Activated T-cell treated with anti-CD3 and anti-CD28 coated beads, Interleukin-2, amount 50 U/mL, for 72 hours (primary cell): ENCODE results near the gene SCD. TPM values are rescaled to one million over a fixed set of nuclear protein-coding genes. Genes with fewer than 3 reads are reported as not detected.

ENCODE experiments used
- ATAC-seq, 2 donors: fragments of 150-1000 bp; cut with Tn5 transposase; replicated peaks in 1 of 2; 2 replicates each; pipeline ENCODE4 v1.10.0; 2021; ENCODE audit warnings: moderate library complexity in 2 of 2, mild to moderate bottlenecking in 1 of 2
- DNase-seq, 2 donors: peaks; one replicate each; pipeline ENCODE4 v3.0.0; 2021 to 2022; ENCODE audit warnings: mixed read lengths in 1 of 2
- H3K27ac Mint-ChIP-seq: one replicate; pipeline ENCODE4 v1.8.0; 2022; ENCODE audit warnings: mild to moderate bottlenecking, moderate library complexity, mixed read lengths
- H3K27me3 Mint-ChIP-seq: one replicate; pipeline ENCODE4 v1.8.0; 2022; ENCODE audit warnings: low read depth, mixed read lengths
- H3K36me3 Mint-ChIP-seq, 2 donors: one replicate each; pipeline ENCODE4 v1.8.0; 2022; ENCODE audit warnings: mixed read lengths in 2 of 2, mild to moderate bottlenecking in 1 of 2; ENCODE audit not compliant: insufficient read depth in 2 of 2
- H3K4me1 Mint-ChIP-seq: one replicate; pipeline ENCODE4 v1.8.0; 2022; ENCODE audit warnings: low read depth, mixed read lengths
- H3K4me3 Mint-ChIP-seq, 2 donors: one replicate each; pipeline ENCODE4 v1.8.0; 2022; ENCODE audit warnings: mild to moderate bottlenecking in 2 of 2, mixed read lengths in 2 of 2, moderate library complexity in 2 of 2
- H3K9me3 Mint-ChIP-seq, 2 donors: one replicate each; pipeline ENCODE4 v1.8.0; 2022; ENCODE audit warnings: mixed read lengths in 2 of 2
- total RNA-seq, 2 donors: library from RNA; stranded (reverse); gene quantifications; one replicate each; pipeline ENCODE4 v1.2.3, GENCODE V29; 2022

SCD gene
- total RNA-seq, 2 donors from 2014 or later = 79.5 to 90.4 TPM

- Mint-ChIP-seq H3K9me3 (no peaks in the 10 kb centered on the region), H3K4me1 (peaks cover 11% of the 10 kb centered on the region), H3K27ac (peak overlapping the region; percentile 72), H3K4me3 (no peak overlapping the region), H3K27me3 (no peaks in the 10 kb centered on the region), H3K36me3 (peaks cover 32 to 55% of the 10 kb centered on the region in 2 donors)
- DNase-seq (no peak), ATAC-seq (no peak)
Observed at GRCh38 chr10:100359030-100359432, 12.0 kb downstream of the SCD start.

- peaks cover 31 to 55% of the 10 kb centered on the region in 2 donors for H3K36me3 Mint-ChIP-seq
- no peaks in the 10 kb centered on the region for H3K9me3 Mint-ChIP-seq
- H3K27me3 Mint-ChIP-seq = no peaks in the 10 kb centered on the region
- peak overlapping the region; percentile 72 for H3K27ac Mint-ChIP-seq
- no peak overlapping the region for H3K4me3 Mint-ChIP-seq
- no peak for ATAC-seq
- peaks cover 14% of the 10 kb centered on the region for H3K4me1 Mint-ChIP-seq
- no peak for DNase-seq
Observed at GRCh38 chr10:100359529-100360150, 12.6 kb downstream of the SCD start.

DNA sequence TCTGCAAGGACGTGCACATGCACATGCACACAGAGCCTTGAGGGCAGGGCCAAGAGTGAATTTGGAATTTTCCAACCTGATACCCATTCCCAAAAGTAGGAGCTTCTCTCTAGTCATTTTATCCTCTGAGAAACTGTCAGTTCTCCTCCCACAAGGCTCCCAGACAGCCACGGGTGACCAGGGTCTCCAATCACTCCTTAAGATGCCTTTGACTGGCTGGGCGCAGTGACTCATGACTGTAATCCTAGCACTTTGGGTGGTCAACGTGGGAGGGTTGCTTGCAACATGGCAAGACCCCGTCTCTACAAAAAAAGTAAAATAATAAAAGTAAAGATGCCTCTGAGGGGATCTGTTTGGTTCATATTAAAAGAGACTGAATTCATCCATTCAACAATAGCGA, 13.2 kb downstream of the SCD start:
- H3K4me3 Mint-ChIP-seq = no peak overlapping the region
- no peaks in the 10 kb centered on the region for H3K27me3 Mint-ChIP-seq
- H3K36me3 Mint-ChIP-seq = peaks cover 27 to 53% of the 10 kb centered on the region in 2 donors
- no peak overlapping the region for H3K27ac Mint-ChIP-seq
- peaks cover 17% of the 10 kb centered on the region for H3K4me1 Mint-ChIP-seq
- DNase-seq (no peak), ATAC-seq (no peak)
- no peaks in the 10 kb centered on the region for H3K9me3 Mint-ChIP-seq

GRCh38 chr10:100362570-100363496, 15.8 kb downstream of the SCD start:
- Mint-ChIP-seq H3K36me3 (peaks cover 16 to 37% of the 10 kb centered on the region in 2 donors), H3K4me1 (peaks cover 17% of the 10 kb centered on the region), H3K27ac (no peak overlapping the region), H3K4me3 (no peak overlapping the region), H3K27me3 (no peaks in the 10 kb centered on the region), H3K9me3 (no peaks in the 10 kb centered on the region)
- DNase-seq = no peak
- ATAC-seq = no peak

DNA sequence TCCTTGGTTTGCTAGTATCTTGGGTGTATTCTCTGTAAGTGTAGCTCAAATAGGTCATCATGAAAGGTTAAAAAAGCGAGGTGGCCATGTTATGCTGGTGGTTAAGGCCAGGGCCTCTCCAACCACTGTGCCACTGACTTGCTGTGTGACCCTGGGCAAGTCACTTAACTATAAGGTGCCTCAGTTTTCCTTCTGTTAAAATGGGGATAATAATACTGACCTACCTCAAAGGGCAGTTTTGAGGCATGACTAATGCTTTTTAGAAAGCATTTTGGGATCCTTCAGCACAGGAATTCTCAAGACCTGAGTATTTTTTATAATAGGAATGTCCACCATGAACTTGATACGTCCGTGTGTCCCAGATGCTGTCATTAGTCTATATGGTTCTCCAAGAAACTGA, 17.1 kb downstream of the SCD start:
- Mint-ChIP-seq H3K4me3 (no peak overlapping the region), H3K27ac (no peak overlapping the region), H3K27me3 (no peaks in the 10 kb centered on the region), H3K9me3 (no peaks in the 10 kb centered on the region), H3K4me1 (peaks cover 16% of the 10 kb centered on the region), H3K36me3 (peaks cover 14 to 31% of the 10 kb centered on the region in 2 donors)
- DNase-seq (no peak), ATAC-seq (no peak)

- H3K27ac Mint-ChIP-seq = no peak overlapping the region
- no peaks in the 10 kb centered on the region for H3K27me3 Mint-ChIP-seq
- ATAC-seq = no peak
- no peaks in the 10 kb centered on the region for H3K9me3 Mint-ChIP-seq
- no peak overlapping the region for H3K4me3 Mint-ChIP-seq
- peaks cover 11 to 25% of the 10 kb centered on the region in 2 donors for H3K36me3 Mint-ChIP-seq
- no peak for DNase-seq
- H3K4me1 Mint-ChIP-seq = peaks cover 13% of the 10 kb centered on the region
Observed at GRCh38 chr10:100364735-100365391, 17.8 kb downstream of the SCD start.

GRCh38 chr10:100368721-100369120, 21.7 kb downstream of the SCD start:
- H3K9me3 Mint-ChIP-seq = no peaks in the 10 kb centered on the region
- ATAC-seq (no peak), DNase-seq (no peak)
- H3K36me3 Mint-ChIP-seq = peaks cover 0 to 2% of the 10 kb centered on the region in 2 donors
- no peaks in the 10 kb centered on the region for H3K27me3 Mint-ChIP-seq
- no peak overlapping the region for H3K27ac Mint-ChIP-seq
- H3K4me3 Mint-ChIP-seq = no peak overlapping the region
- H3K4me1 Mint-ChIP-seq = peaks cover 13% of the 10 kb centered on the region

DNA sequence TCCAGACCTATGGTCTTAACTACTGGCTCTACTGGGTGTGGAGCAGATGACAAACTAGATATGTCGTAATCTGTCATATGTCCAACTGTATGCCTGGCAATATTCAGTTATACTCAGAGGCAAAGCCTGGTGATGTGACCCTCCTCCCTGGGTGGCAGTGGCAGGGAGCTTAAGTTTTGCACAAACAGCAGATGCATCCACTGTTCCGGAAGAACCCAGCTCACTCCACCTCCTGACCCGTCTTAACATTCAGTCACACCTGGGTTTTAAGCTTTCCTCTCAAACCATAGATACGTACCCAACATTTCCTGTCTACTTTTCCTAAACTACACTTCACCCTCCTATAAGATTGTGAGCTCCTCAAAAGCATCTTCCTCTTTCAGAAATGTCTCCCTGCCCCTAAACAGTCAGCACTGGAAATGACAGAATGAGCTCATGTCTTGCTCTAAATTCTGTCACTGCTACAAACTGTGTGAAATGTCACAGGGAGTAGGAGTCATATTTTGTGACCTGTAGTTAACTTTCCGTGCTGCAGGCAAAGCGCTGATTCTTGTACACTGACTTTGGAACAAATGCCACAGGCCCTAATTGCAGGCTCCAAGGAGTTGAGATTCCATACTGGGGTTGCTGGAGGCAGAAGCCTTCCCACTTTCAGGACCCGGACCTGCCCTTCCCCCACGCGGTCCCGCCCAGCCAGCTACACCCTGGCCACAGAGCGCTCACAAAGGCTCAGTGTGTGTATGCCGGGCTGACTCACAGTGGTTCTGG, 23.9 kb downstream of the SCD start:
- H3K4me1 Mint-ChIP-seq = peaks cover 7% of the 10 kb centered on the region
- H3K27me3 Mint-ChIP-seq = no peaks in the 10 kb centered on the region
- peak overlapping the region; percentile 69 to 77 for H3K4me3 Mint-ChIP-seq
- peak; percentile 64 to 68 for ATAC-seq
- peak; percentile 77 to 80 for DNase-seq
- peaks cover 0 to 2% of the 10 kb centered on the region in 2 donors for H3K36me3 Mint-ChIP-seq
- H3K9me3 Mint-ChIP-seq = no peaks in the 10 kb centered on the region
- peak overlapping the region; percentile 87 for H3K27ac Mint-ChIP-seq

DNA sequence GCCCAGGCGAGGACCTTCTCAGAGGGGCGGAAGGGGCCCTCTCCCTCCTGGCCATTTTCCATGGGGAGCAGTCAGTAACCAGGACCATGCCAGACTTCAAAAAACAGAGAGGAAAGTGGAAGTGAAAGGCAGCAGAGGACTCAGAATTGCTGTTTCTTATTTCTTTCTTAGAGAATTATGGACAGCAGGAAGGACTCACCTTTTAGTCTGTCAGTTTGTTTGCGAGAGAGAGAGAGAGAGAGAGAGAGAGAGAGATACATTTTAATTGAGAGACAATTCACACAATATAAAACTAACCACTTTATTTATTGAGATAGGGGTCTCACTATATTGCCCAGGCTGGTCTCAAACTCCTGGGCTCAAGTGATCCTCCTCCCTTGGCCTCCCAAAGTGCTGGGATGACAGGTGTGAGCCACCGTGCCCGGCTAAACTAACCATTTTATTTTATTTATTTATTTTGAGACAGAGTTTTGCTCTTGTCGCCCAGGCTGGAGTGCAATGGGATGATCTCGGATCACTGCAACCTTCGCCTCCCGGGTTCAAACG, 24.5 kb downstream of the SCD start:
- peak overlapping the region; percentile 87 for H3K27ac Mint-ChIP-seq
- H3K4me3 Mint-ChIP-seq = peak overlapping the region; percentile 69 to 77
- peaks cover 0 to 2% of the 10 kb centered on the region in 2 donors for H3K36me3 Mint-ChIP-seq
- ATAC-seq = no peak
- DNase-seq = no peak
- no peaks in the 10 kb centered on the region for H3K27me3 Mint-ChIP-seq
- H3K9me3 Mint-ChIP-seq = no peaks in the 10 kb centered on the region
- peaks cover 9% of the 10 kb centered on the region for H3K4me1 Mint-ChIP-seq

DNA sequence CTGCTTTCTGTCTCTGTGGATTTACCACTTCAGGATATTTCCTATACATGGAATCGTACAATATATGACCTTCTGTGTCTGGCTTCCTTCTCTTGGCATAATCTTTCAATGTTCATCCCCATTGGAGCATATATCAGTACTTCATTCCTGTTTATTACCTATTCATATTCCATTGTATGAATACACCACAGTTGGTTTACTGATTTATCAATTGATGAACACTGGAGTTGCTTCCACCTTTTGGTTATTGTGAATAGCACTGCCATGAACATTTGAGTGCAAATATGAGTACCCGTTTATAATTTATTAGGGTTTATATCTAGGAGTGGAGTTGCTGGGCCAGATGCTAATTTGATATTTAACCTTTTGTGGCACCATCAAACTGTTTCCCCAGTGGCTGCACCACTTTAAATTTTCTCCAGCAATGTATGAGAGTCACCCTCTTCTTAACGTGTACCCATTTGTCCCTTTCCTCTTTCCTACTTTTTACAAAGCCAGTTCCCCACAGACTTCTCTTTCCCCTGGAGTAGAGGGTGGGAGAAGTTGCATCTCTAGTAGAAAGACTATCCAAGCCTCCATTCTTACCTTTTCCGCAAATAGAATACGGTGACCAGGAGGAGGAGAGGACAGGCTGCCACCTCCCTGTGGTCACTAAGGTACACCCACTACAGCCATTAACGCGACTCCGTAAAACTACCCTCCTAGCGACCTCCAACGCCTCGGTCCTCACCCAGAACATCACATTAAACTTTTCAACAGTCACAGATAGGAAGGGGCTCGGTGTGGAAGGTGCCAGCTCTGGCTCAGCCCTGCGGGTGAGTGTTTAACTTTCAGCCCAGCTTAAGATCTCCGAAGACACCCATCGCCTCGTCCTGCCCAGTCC, 25.6 kb downstream of the SCD start:
- Mint-ChIP-seq H3K27me3 (no peaks in the 10 kb centered on the region), H3K36me3 (peaks cover 0 to 2% of the 10 kb centered on the region in 2 donors), H3K9me3 (no peaks in the 10 kb centered on the region), H3K4me1 (peaks cover 12% of the 10 kb centered on the region), H3K27ac (no peak overlapping the region), H3K4me3 (no peak overlapping the region)
- no peak for ATAC-seq
- DNase-seq = no peak

- Mint-ChIP-seq H3K9me3 (no peaks in the 10 kb centered on the region), H3K4me1 (peaks cover 17% of the 10 kb centered on the region), H3K27ac (no peak overlapping the region), H3K4me3 (no peak overlapping the region), H3K27me3 (no peaks in the 10 kb centered on the region), H3K36me3 (peaks cover 0 to 2% of the 10 kb centered on the region in 2 donors)
- DNase-seq (peak; percentile 96), ATAC-seq (peak; percentile 87)
Observed at GRCh38 chr10:100373298-100374199, 26.5 kb downstream of the SCD start.
